Pancreas (tissue), 10 donors: ENCODE measurements around the gene SRSF11. TPM values are rescaled to one million over a fixed set of nuclear protein-coding genes. Genes with fewer than 3 reads are reported as not detected.

Experiments
- ATAC-seq, 4 donors: fragments of 200-7000 bp; cut with Tn5 transposase; one replicate each; pipeline versions ENCODE4 v1.8.0 to v1.9.1; 2020; ENCODE audit warnings: mild to moderate bottlenecking in 4 of 4, moderate library complexity in 4 of 4
- DNase-seq, 6 donors: peaks; one replicate each; pipeline ENCODE4 v3.0.0-alpha.2; 2020
- FAIRE-seq: peaks from 2 replicates; lab custom pipeline; 2012; peaks lifted over from hg19 to GRCh38; lab: Jason Lieb, UNC
- H3K27ac ChIP-seq, 4 donors: fragments of 200-600 bp; sonication (generic); 1 replicate in 3 of 4; 2 replicates in 1 of 4; pipeline versions ENCODE4 v1.5.0 to v1.8.0; 2020
- H3K27me3 ChIP-seq, 4 donors: fragments of 200-600 bp; one replicate each; pipeline ENCODE4 v1.8.0; 2021
- H3K36me3 ChIP-seq, 3 donors: fragments of 200-600 bp; sonication (generic) in 1 of 3; one replicate each; pipeline versions ENCODE4 v1.5.0 to v1.8.0; 2020 to 2021
- H3K4me1 ChIP-seq, 3 donors: fragments of 200-600 bp; one replicate each; pipeline ENCODE4 v1.8.0; 2021
- H3K4me3 ChIP-seq, 4 donors: fragments of 200-600 bp; sonication (generic) in 2 of 4; one replicate each; pipeline versions ENCODE4 v1.5.0 to v1.8.0; 2020 to 2021
- H3K9me3 ChIP-seq, 4 donors: fragments of 200-600 bp; one replicate each; pipeline ENCODE4 v1.8.0; 2021
- WGBS, 2 donors: extraction: QIAGEN DNeasy Blood & Tissue Kit; methylation state at CpG; one replicate each; pipeline ENCODE4 v1.1.7; 2013; 5-methylcytosine and 5-hydroxymethylcytosine counted together
- intact Hi-C, 3 donors: fragments of 100-400 bp; cut with DNase I; formaldehyde crosslinking; loops; one replicate each; pipeline versions ENCODE4 v1.11.1 to v1.14.2; 2022
- polyA plus RNA-seq, 2 donors: library from polyadenylated mRNA; stranded (reverse); fragments of 200-250 nt; gene quantifications; one replicate each; pipeline ENCODE4 v1.2.3, GENCODE V29; 2013
- total RNA-seq, 6 donors: library from RNA; stranded (reverse); fragmentation: NEBNext Ultra II Directional in 4 of 6; extraction: Animal tissue kit (Norgen Biotek cat#: 25700) in 4 of 6; gene quantifications; one replicate each; pipeline versions ENCODE4 v1.2.1 to v1.2.4, GENCODE V29; 2021 to 2023
- TF ChIP-seq, protein P1 (sequence below), 4 donors: fragments of 200-600 bp; sonication (generic) in 3 of 4; IDR thresholded peaks; one replicate each; pipeline versions ENCODE4 v1.5.0 to v1.8.0; 2021; ENCODE audit warnings: antibody characterized with exemption in 4 of 4
- donor health status: healthy with polysubstance abuse.
- donor health status: DM: no; HTN: no; CAD: no; lungs with moderate emphysema.
- donor health status: DM: no; HTN: no; CAD: no.
- donor health status: control.
- donor health status: control.
- donor health status: Bipolar disorder and iron deficiency.
- donor health status: DM: yes; HTN: yes; CAD: no.
- donor health status: DM: no; HTN: no; CAD: no.
- donor health status: DM: no; HTN: no; CAD: no.
- donor health status: DM: yes; HTN: yes; CAD: no.

The SRSF11 gene
- total and polyA plus RNA-seq, 8 donors, result 35.4 to 252 (median 72.7) TPM

DNA sequence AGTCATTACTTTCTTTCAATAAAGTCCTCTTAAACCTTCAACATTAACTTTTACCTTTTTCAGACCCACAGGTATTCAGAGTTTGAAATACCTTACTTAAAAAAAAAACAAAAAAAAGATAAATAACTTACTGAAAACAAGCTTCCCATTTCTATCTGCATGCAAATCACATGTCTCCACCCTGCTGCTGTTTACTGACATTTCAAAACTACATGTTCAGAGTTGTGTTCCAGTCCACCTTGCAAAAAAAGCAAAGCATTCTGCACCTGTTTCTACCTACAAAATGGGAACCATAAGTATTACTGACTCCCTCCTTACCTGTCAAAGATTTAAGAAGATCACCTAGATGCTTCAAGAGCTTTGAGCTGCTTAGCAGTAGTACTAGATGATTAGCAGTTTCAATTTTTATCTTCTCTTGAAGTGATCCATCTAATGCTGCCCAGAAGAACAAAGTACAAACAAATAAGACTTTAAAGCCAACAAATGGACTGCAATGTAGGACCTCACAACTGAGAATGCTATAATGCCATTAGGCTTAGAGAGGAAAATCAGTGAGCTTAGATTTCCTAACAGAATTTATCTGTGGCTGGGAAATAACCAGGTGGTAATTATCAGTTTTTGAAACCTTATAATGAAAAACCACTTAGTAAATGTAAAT is 72.1 kb downstream of the SRSF11 start:
- H3K36me3 ChIP-seq, result peaks cover 0 to 17% (median 7%) of the 10 kb centered on the region in 3 donors
- FAIRE-seq (no peak), ATAC-seq (no peak), DNase-seq (no peak)
- no peaks in the 10 kb centered on the region for H3K4me1 ChIP-seq
- intact Hi-C loops, result no loop called here
- H3K27ac ChIP-seq, result no peak overlapping the region
- TF ChIP-seq, protein P1, sequence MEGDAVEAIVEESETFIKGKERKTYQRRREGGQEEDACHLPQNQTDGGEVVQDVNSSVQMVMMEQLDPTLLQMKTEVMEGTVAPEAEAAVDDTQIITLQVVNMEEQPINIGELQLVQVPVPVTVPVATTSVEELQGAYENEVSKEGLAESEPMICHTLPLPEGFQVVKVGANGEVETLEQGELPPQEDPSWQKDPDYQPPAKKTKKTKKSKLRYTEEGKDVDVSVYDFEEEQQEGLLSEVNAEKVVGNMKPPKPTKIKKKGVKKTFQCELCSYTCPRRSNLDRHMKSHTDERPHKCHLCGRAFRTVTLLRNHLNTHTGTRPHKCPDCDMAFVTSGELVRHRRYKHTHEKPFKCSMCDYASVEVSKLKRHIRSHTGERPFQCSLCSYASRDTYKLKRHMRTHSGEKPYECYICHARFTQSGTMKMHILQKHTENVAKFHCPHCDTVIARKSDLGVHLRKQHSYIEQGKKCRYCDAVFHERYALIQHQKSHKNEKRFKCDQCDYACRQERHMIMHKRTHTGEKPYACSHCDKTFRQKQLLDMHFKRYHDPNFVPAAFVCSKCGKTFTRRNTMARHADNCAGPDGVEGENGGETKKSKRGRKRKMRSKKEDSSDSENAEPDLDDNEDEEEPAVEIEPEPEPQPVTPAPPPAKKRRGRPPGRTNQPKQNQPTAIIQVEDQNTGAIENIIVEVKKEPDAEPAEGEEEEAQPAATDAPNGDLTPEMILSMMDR (IDR thresholded peaks at IDR 0.05), result no peak
- no peaks in the 10 kb centered on the region for H3K9me3 ChIP-seq
- H3K4me3 ChIP-seq, result no peak overlapping the region
- no peaks in the 10 kb centered on the region for H3K27me3 ChIP-seq

DNA sequence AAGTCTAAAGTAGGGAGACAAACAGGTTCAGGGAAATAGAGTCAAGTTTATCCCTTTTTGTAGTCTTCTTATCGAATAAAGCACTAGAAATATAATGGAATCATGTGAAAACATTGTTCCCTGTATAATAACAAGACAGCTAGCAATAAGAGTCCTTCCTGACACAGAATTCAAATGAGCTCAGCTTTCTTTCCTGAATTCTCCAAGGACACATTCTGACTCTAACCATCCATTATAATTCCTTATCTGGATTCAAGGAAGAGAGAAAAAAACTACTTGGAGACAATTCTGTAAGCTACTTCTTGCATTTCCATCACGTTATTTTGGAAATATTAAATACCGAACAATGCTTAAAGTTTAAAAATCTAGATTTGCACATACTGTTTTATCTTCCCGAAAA is 74.6 kb downstream of the SRSF11 start:
- WGBS, 2 donors, result 90 to 92% methylated on average over 4 of the region's 4 CpGs
- DNase-seq (no peak), ATAC-seq (no peak), FAIRE-seq (no peak)
- TF ChIP-seq, protein P1 (IDR thresholded peaks at IDR 0.05), result no peak
- H3K4me3 ChIP-seq, result no peak overlapping the region
- intact Hi-C loops, result no loop called here
- H3K27me3 ChIP-seq, result no peaks in the 10 kb centered on the region
- no peaks in the 10 kb centered on the region for H3K9me3 ChIP-seq
- no peaks in the 10 kb centered on the region for H3K4me1 ChIP-seq
- no peak overlapping the region for H3K27ac ChIP-seq
- peaks cover 0 to 26% (median 7%) of the 10 kb centered on the region in 3 donors for H3K36me3 ChIP-seq

DNA sequence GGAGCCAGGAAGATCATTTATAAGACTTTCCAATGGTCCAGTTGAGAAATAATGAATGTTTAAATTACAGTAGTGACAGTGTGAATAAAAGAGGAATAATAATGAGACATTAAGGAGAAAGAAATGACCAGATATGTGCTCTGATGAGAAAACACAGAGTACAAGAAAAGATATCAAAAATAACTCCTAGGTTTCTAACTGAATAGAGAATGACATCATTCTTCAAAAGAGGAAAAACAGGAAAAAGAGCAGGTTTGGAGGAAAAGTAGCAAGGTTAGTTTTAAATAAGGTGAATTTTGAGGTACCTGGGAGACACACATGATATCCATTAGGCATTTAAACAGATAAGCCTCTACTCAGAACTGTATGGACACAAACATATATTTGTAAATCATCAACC is 78.3 kb downstream of the SRSF11 start:
- no peak overlapping the region for H3K4me3 ChIP-seq
- intact Hi-C loops, result no loop called here
- no peak for ATAC-seq
- peaks cover 0 to 16% (median 0%) of the 10 kb centered on the region in 3 donors for H3K36me3 ChIP-seq
- H3K27me3 ChIP-seq, result no peaks in the 10 kb centered on the region
- FAIRE-seq, result no peak
- TF ChIP-seq, protein P1 (IDR thresholded peaks at IDR 0.05), result no peak
- H3K4me1 ChIP-seq, result no peaks in the 10 kb centered on the region
- no peak for DNase-seq
- no peaks in the 10 kb centered on the region for H3K9me3 ChIP-seq
- no peak overlapping the region for H3K27ac ChIP-seq

Other genes starting within 250 kb of the SRSF11 start
- 1 to 10 TPM; 2.8 to 5.6 (median 3.8) TPM for gene LRRC40, start 15.8 kb upstream of the SRSF11 start, total RNA-seq
- 1 to 10 TPM; 3.3 to 5.7 TPM for gene LRRC40, start 15.8 kb upstream of the SRSF11 start, polyA plus RNA-seq
- gene ANKRD13C, start 133.3 kb downstream of the SRSF11 start, total RNA-seq, result 10 to 100 TPM in 2 of 6 donors, 1 to 10 TPM in 4; 6.5 to 13.0 (median 8.7) TPM
- 1 to 10 TPM; 4.6 to 7.6 TPM for gene ANKRD13C, start 133.3 kb downstream of the SRSF11 start, polyA plus RNA-seq
- gene CTH, start 189.9 kb downstream of the SRSF11 start, total RNA-seq, result 10 to 100 TPM in 1 of 6 donors, 1 to 10 TPM in 5; 3.3 to 39.7 (median 5.4) TPM
- 1 to 10 TPM; 4.1 to 4.8 TPM for gene CTH, start 189.9 kb downstream of the SRSF11 start, polyA plus RNA-seq